HEK293 (cell line): ENCODE results near the gene ARL4A.

Source experiments
- CTCF ChIA-PET: fragments of 350-600 bp; formaldehyde crosslinking; extraction: SDS; loops from one replicate; lab custom pipeline; 2021; ENCODE audit warnings: antibody characterized with exemption; lab: Yijun Ruan, JAX
- POLR2A ChIA-PET: fragments of 300-600 bp; formaldehyde crosslinking; extraction: SDS; loops from one replicate; lab custom pipeline; 2020; ENCODE audit warnings: antibody characterized with exemption, inconsistent platforms; lab: Yijun Ruan, JAX
- H3K27ac ChIP-seq: fragments of 200-500 bp; sonication (Bioruptor generic); 2 replicates; pipeline ENCODE4 v1.5.1; 2014; ENCODE audit warnings: low read depth, low read length, control low read depth, inconsistent platforms; ENCODE audit errors: extremely low read depth
- H3K36me3 ChIP-seq, 2 experiments: fragments of 200-500 bp in 1 of 2; sonication (Bioruptor generic) in 1 of 2; 1 replicate in 1 of 2; 2 replicates in 1 of 2; pipeline ENCODE4 v1.5.1; 2014 to 2017; ENCODE audit warnings: inconsistent platforms in 2 of 2, low read length in 2 of 2; ENCODE audit not compliant: control insufficient read depth in 2 of 2, insufficient read depth in 1 of 2
- H3K4me1 ChIP-seq: fragments of 200-500 bp; sonication (Bioruptor generic); 2 replicates; pipeline ENCODE4 v1.5.1; 2014; ENCODE audit warnings: mild to moderate bottlenecking, low read length, inconsistent platforms; ENCODE audit not compliant: control insufficient read depth, insufficient read depth
- H3K4me3 ChIP-seq: 2 replicates; pipeline ENCODE4 v1.5.1; 2011; ENCODE audit warnings: low read depth, mild to moderate bottlenecking, control low read depth, low read length, moderate library complexity
- H3K9me3 ChIP-seq: fragments of 200-500 bp; sonication (Bioruptor generic); 2 replicates; pipeline ENCODE4 v1.5.1; 2014; ENCODE audit warnings: low read depth, low read length, inconsistent platforms; ENCODE audit not compliant: control insufficient read depth, insufficient read depth
- FEZF1 ChIP-seq: fragments of 450-650 bp; formaldehyde crosslinking; IDR thresholded peaks from 2 replicates; pipeline ENCODE4 v1.5.1; 2016; ENCODE audit warnings: missing biosample characterization, missing genetic modification characterization
- ZNF223 ChIP-seq: fragments of 450-650 bp; formaldehyde crosslinking; IDR thresholded peaks from 2 replicates; pipeline ENCODE4 v1.5.1; 2016; ENCODE audit warnings: missing biosample characterization, missing genetic modification characterization
- ZNF354C ChIP-seq: fragments of 450-650 bp; formaldehyde crosslinking; IDR thresholded peaks from 2 replicates; pipeline ENCODE4 v1.5.1; 2016; ENCODE audit warnings: missing biosample characterization, missing genetic modification characterization, low read depth, borderline replicate concordance
- ZNF830 ChIP-seq: fragments of 450-650 bp; IDR thresholded peaks from 2 replicates; pipeline ENCODE4 v1.5.0; 2018; ENCODE audit warnings: missing biosample characterization, missing genetic modification characterization, low read depth, mild to moderate bottlenecking, moderate library complexity
- TF ChIP-seq, protein P1 (sequence below): fragments of 450-650 bp; formaldehyde crosslinking; IDR thresholded peaks from 2 replicates; pipeline ENCODE4 v1.5.1; 2016; ENCODE audit warnings: missing biosample characterization, missing genetic modification characterization

Gene ARL4A

DNA sequence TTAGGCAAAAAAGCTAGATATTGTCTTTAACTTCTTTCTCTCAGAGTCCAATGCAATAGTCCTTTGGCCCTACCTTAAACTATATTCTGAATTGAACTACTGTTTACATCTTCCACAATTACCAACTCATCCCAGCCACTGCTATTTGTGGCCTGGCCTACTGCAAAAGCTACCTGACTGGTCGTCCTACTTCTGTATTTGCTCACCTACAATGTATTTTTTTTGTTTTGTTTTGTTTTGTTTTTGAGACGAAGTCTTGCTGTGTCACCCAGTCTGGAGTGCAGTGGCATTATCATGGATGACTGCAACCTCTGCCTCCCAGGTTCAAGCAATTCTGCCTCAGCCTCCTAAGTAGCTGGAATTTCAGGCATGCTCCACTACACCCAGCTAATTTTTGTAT, 51.2 kb downstream of the ARL4A start:
- ChIA-PET CTCF (interaction anchor here (0.5 to 0.8 kb wide), 4 partner anchors 30 to 980 kb away, joined by 3 to 5 read pairs (median 4); partner anchors contain the start of gene ARL4A), POLR2A (interaction anchor here (1.2 kb wide), 1 partner anchor 52 kb away, joined by 3 read pairs; no protein-coding TSS in a partner anchor)
- TF ChIP-seq ZNF223 (tag by site-specific recombination) (no peak), ZNF830 (tag by site-specific recombination) (no peak), ZNF354C (tag by site-specific recombination) (no peak), FEZF1 (no peak)
- TF ChIP-seq, protein P1, sequence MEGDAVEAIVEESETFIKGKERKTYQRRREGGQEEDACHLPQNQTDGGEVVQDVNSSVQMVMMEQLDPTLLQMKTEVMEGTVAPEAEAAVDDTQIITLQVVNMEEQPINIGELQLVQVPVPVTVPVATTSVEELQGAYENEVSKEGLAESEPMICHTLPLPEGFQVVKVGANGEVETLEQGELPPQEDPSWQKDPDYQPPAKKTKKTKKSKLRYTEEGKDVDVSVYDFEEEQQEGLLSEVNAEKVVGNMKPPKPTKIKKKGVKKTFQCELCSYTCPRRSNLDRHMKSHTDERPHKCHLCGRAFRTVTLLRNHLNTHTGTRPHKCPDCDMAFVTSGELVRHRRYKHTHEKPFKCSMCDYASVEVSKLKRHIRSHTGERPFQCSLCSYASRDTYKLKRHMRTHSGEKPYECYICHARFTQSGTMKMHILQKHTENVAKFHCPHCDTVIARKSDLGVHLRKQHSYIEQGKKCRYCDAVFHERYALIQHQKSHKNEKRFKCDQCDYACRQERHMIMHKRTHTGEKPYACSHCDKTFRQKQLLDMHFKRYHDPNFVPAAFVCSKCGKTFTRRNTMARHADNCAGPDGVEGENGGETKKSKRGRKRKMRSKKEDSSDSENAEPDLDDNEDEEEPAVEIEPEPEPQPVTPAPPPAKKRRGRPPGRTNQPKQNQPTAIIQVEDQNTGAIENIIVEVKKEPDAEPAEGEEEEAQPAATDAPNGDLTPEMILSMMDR (tag by site-specific recombination): no peak
- no peak overlapping the region for H3K27ac ChIP-seq
- no peaks in the 10 kb centered on the region; the same call in 1 of the 2 replicates for H3K4me1 ChIP-seq
- H3K4me3 ChIP-seq: no peak overlapping the region
- no peaks in the 10 kb centered on the region for H3K9me3 ChIP-seq
- no peaks in the 10 kb centered on the region for H3K36me3 ChIP-seq
